A549 (cell line): ENCODE results near the gene FGFR2.

Experiments used
- CTCF ChIP-seq: fragments of >200 bp; sonication (Bioruptor Twin); formaldehyde crosslinking; IDR thresholded peaks from 3 replicates; pipeline ENCODE4 v1.5.1; 2016
- HOXA7 ChIP-seq: fragments of 250-450 bp; sonication (Bioruptor Pico); IDR thresholded peaks from 2 replicates; pipeline ENCODE4 v1.5.0; 2020; ENCODE audit warnings: mild to moderate bottlenecking, moderate library complexity
- MAX ChIP-seq: IDR thresholded peaks from 2 replicates; pipeline ENCODE4 v1.6.1; 2012
- NR3C1 ChIP-seq: fragments of >200 bp; sonication (Bioruptor Twin); formaldehyde crosslinking; IDR thresholded peaks from 3 replicates; pipeline ENCODE4 v1.6.1; 2017
- RCOR1 ChIP-seq: fragments of 150-350 bp; IDR thresholded peaks from 2 replicates; pipeline ENCODE4 v1.6.1; 2014; ENCODE audit warnings: antibody characterized with exemption, low read length, low read depth

- TF ChIP-seq CTCF: no peak
- TF ChIP-seq MAX: no peak
- TF ChIP-seq RCOR1: no peak
- TF ChIP-seq HOXA7 (CRISPR knock-in tag): no peak
- TF ChIP-seq NR3C1: no peak
Measured at GRCh38 chr10:121639416-121639815, 41.2 kb upstream of the FGFR2 start.
